ENCODE measurements around the gene HNRNPA1. TPM values are rescaled to one million over a fixed set of nuclear protein-coding genes. Genes with fewer than 3 reads are reported as not detected.
"Not testable (repeated sequence)": the region's sequence is repeated elsewhere in the genome, so short reads cannot be mapped to it uniquely, and the experiment has no call there.

Gene HNRNPA1
- total RNA-seq, 2 experiments from 2014 or later, result 713 to 2,128 TPM

DNA sequence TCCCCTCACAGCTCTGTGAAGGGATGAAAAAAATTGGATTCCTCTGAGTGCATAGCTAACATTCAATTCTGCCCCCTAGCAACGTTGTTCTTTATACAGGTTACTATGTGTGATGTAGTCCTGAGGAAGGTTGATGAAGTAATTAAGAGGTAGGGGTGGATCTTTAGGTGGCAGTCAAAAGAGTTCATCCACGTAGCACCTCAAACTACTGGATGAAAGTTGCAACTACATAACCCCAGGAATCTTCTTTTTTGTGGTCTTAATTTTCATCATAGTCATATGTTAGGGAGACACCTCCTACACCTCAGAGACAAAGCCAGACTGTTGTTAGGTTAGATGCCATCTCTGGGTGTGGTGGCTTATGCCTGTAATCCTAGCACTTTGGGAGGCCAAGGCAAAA is 30.5 kb downstream of the HNRNPA1 start:
- H3K4me2 ChIP-seq (ENCODE audit: low read length), result no peak overlapping the region
- intact Hi-C loops (cut with micrococcal nuclease; ENCODE audit: unreplicated experiment), result no loop called here
- no peaks in the 10 kb centered on the region for H3K9me2 ChIP-seq (ENCODE audit: insufficient read depth, low read length)
- H3K36me3 ChIP-seq (ENCODE audit: insufficient read depth, low read length), result no peaks in the 10 kb centered on the region
- H4K20me1 ChIP-seq (ENCODE audit: insufficient read depth, low read length), result no peaks in the 10 kb centered on the region
- no peaks in the 10 kb centered on the region for H3K4me1 ChIP-seq (ENCODE audit: insufficient read depth, low read length, poor library complexity, severe bottlenecking)
- no peak for DNase-seq (ENCODE audit: low spot score)
- no TSS peak for BruUV-seq (replicated peaks)
- H3K4me3 ChIP-seq (ENCODE audit: low read depth, low read length, poor library complexity, severe bottlenecking), result no peak overlapping the region
- H3K9me3 ChIP-seq (ENCODE audit: low read length), result no peaks in the 10 kb centered on the region
- H3K27ac ChIP-seq (ENCODE audit: low read depth, low read length, poor library complexity, severe bottlenecking), result no peak overlapping the region
- CTCF ChIA-PET (ENCODE audit: unreplicated experiment), result no interaction called here
- POLR2A ChIA-PET, result interaction anchor here (0.6 to 0.7 kb wide), 3 partner anchors 9 to 69 kb away, joined by 3 to 6 read pairs (median 3); no protein-coding TSS in a partner anchor
- no peak overlapping the region for H2AFZ ChIP-seq (ENCODE audit: low read length)
- H3K79me2 ChIP-seq (ENCODE audit: insufficient read depth, low read depth, low read length), result no peaks in the 10 kb centered on the region
- TF ChIP-seq, protein P1, sequence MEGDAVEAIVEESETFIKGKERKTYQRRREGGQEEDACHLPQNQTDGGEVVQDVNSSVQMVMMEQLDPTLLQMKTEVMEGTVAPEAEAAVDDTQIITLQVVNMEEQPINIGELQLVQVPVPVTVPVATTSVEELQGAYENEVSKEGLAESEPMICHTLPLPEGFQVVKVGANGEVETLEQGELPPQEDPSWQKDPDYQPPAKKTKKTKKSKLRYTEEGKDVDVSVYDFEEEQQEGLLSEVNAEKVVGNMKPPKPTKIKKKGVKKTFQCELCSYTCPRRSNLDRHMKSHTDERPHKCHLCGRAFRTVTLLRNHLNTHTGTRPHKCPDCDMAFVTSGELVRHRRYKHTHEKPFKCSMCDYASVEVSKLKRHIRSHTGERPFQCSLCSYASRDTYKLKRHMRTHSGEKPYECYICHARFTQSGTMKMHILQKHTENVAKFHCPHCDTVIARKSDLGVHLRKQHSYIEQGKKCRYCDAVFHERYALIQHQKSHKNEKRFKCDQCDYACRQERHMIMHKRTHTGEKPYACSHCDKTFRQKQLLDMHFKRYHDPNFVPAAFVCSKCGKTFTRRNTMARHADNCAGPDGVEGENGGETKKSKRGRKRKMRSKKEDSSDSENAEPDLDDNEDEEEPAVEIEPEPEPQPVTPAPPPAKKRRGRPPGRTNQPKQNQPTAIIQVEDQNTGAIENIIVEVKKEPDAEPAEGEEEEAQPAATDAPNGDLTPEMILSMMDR (conservative IDR thresholded peaks at IDR 0.05; ENCODE audit: low read length), result no peak

DNA sequence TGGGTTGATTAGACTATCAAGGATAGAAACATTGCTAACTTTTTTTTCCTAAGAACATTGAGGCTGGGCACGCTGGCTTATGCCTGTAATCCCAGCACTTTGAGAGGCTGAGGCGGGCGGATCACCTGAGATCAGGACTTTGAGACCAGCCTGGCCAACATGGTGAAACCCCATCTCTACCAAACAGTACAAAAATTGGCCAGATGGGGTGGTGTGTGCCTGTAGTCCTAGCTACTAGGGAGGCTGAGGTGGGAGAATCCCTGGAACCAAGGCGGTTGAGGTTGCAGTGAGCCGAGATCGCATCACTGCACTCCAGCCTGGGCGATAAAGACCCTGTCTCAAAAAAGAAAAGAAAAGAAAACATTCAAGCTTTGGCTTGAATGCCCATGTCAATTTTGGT is 31.8 kb downstream of the HNRNPA1 start:
- H3K79me2 ChIP-seq (ENCODE audit: insufficient read depth, low read depth, low read length); POLR2A ChIA-PET; H3K9me2 ChIP-seq (ENCODE audit: insufficient read depth, low read length); intact Hi-C loops (cut with micrococcal nuclease; ENCODE audit: unreplicated experiment); H3K9me3 ChIP-seq (ENCODE audit: low read length); H2AFZ ChIP-seq (ENCODE audit: low read length); DNase-seq (ENCODE audit: low spot score); H3K4me3 ChIP-seq (ENCODE audit: low read depth, low read length, poor library complexity, severe bottlenecking); BruUV-seq (replicated peaks); H3K4me1 ChIP-seq (ENCODE audit: insufficient read depth, low read length, poor library complexity, severe bottlenecking); H3K36me3 ChIP-seq (ENCODE audit: insufficient read depth, low read length); CTCF ChIA-PET (ENCODE audit: unreplicated experiment); H4K20me1 ChIP-seq (ENCODE audit: insufficient read depth, low read length); H3K4me2 ChIP-seq (ENCODE audit: low read length); H3K27ac ChIP-seq (ENCODE audit: low read depth, low read length, poor library complexity, severe bottlenecking): not testable (repeated sequence)

DNA sequence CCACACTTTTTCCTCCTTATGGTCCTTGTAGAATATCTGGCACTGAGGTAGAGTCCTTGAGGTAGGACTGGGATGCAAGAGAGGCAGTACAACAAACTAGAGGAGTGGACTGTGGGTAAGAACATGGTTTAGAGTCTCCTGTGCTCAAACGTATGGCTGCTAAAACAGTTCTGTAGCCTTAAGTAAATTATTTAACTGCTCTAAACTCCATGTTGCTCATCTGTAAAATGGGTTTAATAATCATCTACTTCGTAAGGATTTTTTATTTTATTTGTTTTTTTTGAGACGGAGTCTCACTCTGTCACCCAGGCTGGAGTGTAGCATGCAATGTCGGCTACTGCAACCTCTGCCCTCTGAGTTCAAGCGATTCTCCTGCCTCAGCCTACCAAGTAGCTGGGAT is 40.8 kb downstream of the HNRNPA1 start:
- H2AFZ ChIP-seq (ENCODE audit: low read length), result no peak overlapping the region
- H3K27ac ChIP-seq (ENCODE audit: low read depth, low read length, poor library complexity, severe bottlenecking), result no peak overlapping the region
- intact Hi-C loops (cut with micrococcal nuclease; ENCODE audit: unreplicated experiment), result no loop called here
- no peaks in the 10 kb centered on the region for H3K9me2 ChIP-seq (ENCODE audit: insufficient read depth, low read length)
- no peak overlapping the region for H3K4me2 ChIP-seq (ENCODE audit: low read length)
- peaks cover 5% of the 10 kb centered on the region for H3K4me1 ChIP-seq (ENCODE audit: insufficient read depth, low read length, poor library complexity, severe bottlenecking)
- H3K36me3 ChIP-seq (ENCODE audit: insufficient read depth, low read length), result no peaks in the 10 kb centered on the region
- no peaks in the 10 kb centered on the region for H3K9me3 ChIP-seq (ENCODE audit: low read length)
- CTCF ChIA-PET (ENCODE audit: unreplicated experiment), result interaction anchor here (0.8 kb wide), 1 partner anchor 58 kb away, joined by 4 read pairs; no protein-coding TSS in a partner anchor
- no TSS peak for BruUV-seq (replicated peaks)
- POLR2A ChIA-PET, result interaction anchor here (1.3 kb wide), 1 partner anchor 36 kb away, joined by 4 read pairs; no protein-coding TSS in a partner anchor
- no peak for TF ChIP-seq EZH2phosphoT487 (IDR thresholded peaks at IDR 0.05; ENCODE audit: borderline replicate concordance, low read depth, low read length)
- TF ChIP-seq, protein P1 (conservative IDR thresholded peaks at IDR 0.05; ENCODE audit: low read length), result no peak
- no peaks in the 10 kb centered on the region for H4K20me1 ChIP-seq (ENCODE audit: insufficient read depth, low read length)
- peaks cover 10% of the 10 kb centered on the region for H3K79me2 ChIP-seq (ENCODE audit: insufficient read depth, low read depth, low read length)
- H3K4me3 ChIP-seq (ENCODE audit: low read depth, low read length, poor library complexity, severe bottlenecking), result no peak overlapping the region
- DNase-seq (ENCODE audit: low spot score), result no peak

Measured in OCI-LY7 (cell line).